Parathyroid adenoma (tissue), 2 donors: Measurements from ENCODE around the gene MMADHC.

Experiments used
- H2AFZ ChIP-seq: fragments of 300-600 bp; sonication (generic); one replicate; pipeline ENCODE4 v1.7.0; 2017; ENCODE audit warnings: antibody characterized with exemption, mild to moderate bottlenecking
- H3K27ac ChIP-seq: fragments of 300-600 bp; sonication (generic); one replicate; pipeline ENCODE4 v1.7.0; 2017
- H3K27me3 ChIP-seq: fragments of 300-600 bp; sonication (generic); one replicate; pipeline ENCODE4 v1.7.0; 2017; ENCODE audit warnings: low read length; ENCODE audit not compliant: control insufficient read depth, insufficient read depth
- H3K36me3 ChIP-seq: fragments of 300-600 bp; sonication (generic); one replicate; pipeline ENCODE4 v1.7.0; 2017; ENCODE audit warnings: low read length; ENCODE audit not compliant: control insufficient read depth, insufficient read depth
- H3K4me1 ChIP-seq: fragments of 300-600 bp; sonication (generic); one replicate; pipeline ENCODE4 v1.7.0; 2017; ENCODE audit warnings: control low read depth
- H3K4me2 ChIP-seq: fragments of 300-600 bp; sonication (generic); one replicate; pipeline ENCODE4 v1.7.0; 2017; ENCODE audit warnings: low read length
- H3K4me3 ChIP-seq: fragments of 300-600 bp; sonication (generic); one replicate; pipeline ENCODE4 v1.7.0; 2017; ENCODE audit warnings: low read depth, low read length
- H3K79me2 ChIP-seq: fragments of 300-600 bp; sonication (generic); one replicate; pipeline ENCODE4 v1.7.0; 2017; ENCODE audit warnings: control low read depth
- H3K9ac ChIP-seq: fragments of 300-600 bp; sonication (generic); one replicate; pipeline ENCODE4 v1.7.0; 2017; ENCODE audit warnings: mild to moderate bottlenecking
- H3K9me3 ChIP-seq: fragments of 300-600 bp; sonication (generic); one replicate; pipeline ENCODE4 v1.7.0; 2017; ENCODE audit warnings: low read length; ENCODE audit not compliant: control insufficient read depth
- CTCF ChIP-seq: fragments of 300-600 bp; sonication (generic); IDR thresholded peaks from one replicate; pipeline ENCODE4 v1.7.0; 2017; ENCODE audit warnings: antibody characterized with exemption, mild to moderate bottlenecking
- donor health status: primary hyperparathyroidism.

Gene MMADHC

GRCh38 chr2:149587950-149588487 is 444 bp upstream of the MMADHC start:
- Histone ChIP-seq H3K4me3 (peak overlapping the region; percentile 98), H3K9ac (no peak overlapping the region), H3K4me2 (peak overlapping the region; percentile 71), H2AFZ (peak overlapping the region; percentile 98), H3K9me3 (no peaks in the 10 kb centered on the region), H3K27ac (peak overlapping the region; percentile 97), H3K4me1 (peaks cover 5% of the 10 kb centered on the region), H3K36me3 (no peaks in the 10 kb centered on the region), H3K79me2 (peaks cover 16% of the 10 kb centered on the region), H3K27me3 (no peaks in the 10 kb centered on the region)
- no peak for TF ChIP-seq CTCF

- Histone ChIP-seq H3K79me2 (peaks cover 16% of the 10 kb centered on the region), H2AFZ (peak overlapping the region; percentile 98), H3K9ac (peak overlapping the region; percentile 95), H3K36me3 (no peaks in the 10 kb centered on the region), H3K4me2 (peak overlapping the region; percentile 71), H3K9me3 (no peaks in the 10 kb centered on the region), H3K4me1 (peaks cover 5% of the 10 kb centered on the region), H3K27ac (peak overlapping the region; percentile 97), H3K4me3 (peak overlapping the region; percentile 98), H3K27me3 (no peaks in the 10 kb centered on the region)
- TF ChIP-seq CTCF = no peak
These were observed 716 bp downstream of the MMADHC start for GRCh38 chr2:149586898-149587219.

DNA sequence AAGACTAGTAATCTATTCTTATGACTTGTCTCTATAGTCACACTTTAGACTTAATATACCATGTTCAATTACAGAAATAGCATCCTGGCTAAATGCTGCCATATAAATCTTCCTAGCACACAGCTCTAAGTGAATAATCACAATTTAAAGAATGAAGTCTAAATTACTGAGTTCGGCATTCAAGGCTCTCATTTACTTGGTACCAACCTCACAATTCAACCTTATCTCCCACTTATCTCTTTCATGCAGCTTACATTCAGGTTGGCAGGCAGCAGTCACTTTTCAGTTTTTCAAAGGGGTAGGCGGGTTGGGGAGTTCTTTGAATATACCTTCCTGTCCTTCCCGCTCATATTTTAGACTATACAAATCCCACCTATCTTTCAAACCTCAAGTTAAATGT is 1.5 kb downstream of the MMADHC start:
- Histone ChIP-seq H3K36me3 (no peaks in the 10 kb centered on the region), H2AFZ (no peak overlapping the region), H3K9me3 (no peaks in the 10 kb centered on the region), H3K27me3 (no peaks in the 10 kb centered on the region), H3K4me2 (peak overlapping the region; percentile 71), H3K9ac (no peak overlapping the region), H3K27ac (no peak overlapping the region), H3K79me2 (peaks cover 16% of the 10 kb centered on the region), H3K4me3 (peak overlapping the region; percentile 98), H3K4me1 (peaks cover 5% of the 10 kb centered on the region)
- TF ChIP-seq CTCF = no peak

DNA sequence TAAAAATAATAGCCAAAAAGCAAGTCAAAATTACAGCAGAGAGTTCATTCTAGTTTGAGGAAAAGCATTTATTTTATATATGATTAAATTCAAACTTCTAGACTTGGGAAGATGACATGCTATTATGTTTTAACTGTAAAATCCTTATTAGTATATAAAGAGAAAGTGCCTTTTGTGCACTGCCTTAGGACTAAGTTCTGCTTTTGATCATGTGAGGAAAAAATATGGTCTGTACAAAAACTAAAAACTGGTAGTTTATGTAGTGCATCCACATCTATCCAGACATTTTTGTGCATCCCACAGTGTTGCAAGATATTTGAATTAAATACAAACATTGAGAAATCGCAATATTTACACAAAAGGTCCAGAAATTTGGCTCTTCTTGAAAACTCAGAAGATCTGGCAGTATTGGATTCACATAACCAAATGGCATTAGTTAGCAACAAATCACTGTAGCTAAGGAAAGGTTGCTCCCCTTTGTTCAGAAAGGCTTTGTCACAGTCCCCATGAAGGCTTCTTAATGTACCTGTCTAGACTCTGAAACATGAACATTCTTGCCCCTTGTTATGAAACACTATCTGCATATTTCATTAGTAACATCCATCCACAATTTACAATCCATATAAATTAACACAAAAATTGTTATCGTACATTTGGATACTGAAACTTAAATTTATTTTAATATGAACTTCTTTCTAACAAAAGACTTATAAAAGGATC is 2.2 kb downstream of the MMADHC start:
- Histone ChIP-seq H2AFZ (no peak overlapping the region), H3K79me2 (peaks cover 16% of the 10 kb centered on the region), H3K4me3 (no peak overlapping the region), H3K4me2 (peak overlapping the region; percentile 71), H3K9ac (no peak overlapping the region), H3K36me3 (no peaks in the 10 kb centered on the region), H3K4me1 (peaks cover 5% of the 10 kb centered on the region), H3K9me3 (no peaks in the 10 kb centered on the region), H3K27ac (no peak overlapping the region), H3K27me3 (no peaks in the 10 kb centered on the region)
- no peak for TF ChIP-seq CTCF
